Astrocyte of the hippocampus (primary cell): Measurements from ENCODE around the gene MLXIPL.
"Not testable (repeated sequence)": the region's sequence is repeated elsewhere in the genome, so short reads cannot be mapped to it uniquely, and the experiment has no call there.

Experiments
- DNase-seq: peaks from one replicate; pipeline ENCODE4 v3.0.0; 2011; ENCODE audit warnings: low read depth, low spot score

Gene MLXIPL

DNA sequence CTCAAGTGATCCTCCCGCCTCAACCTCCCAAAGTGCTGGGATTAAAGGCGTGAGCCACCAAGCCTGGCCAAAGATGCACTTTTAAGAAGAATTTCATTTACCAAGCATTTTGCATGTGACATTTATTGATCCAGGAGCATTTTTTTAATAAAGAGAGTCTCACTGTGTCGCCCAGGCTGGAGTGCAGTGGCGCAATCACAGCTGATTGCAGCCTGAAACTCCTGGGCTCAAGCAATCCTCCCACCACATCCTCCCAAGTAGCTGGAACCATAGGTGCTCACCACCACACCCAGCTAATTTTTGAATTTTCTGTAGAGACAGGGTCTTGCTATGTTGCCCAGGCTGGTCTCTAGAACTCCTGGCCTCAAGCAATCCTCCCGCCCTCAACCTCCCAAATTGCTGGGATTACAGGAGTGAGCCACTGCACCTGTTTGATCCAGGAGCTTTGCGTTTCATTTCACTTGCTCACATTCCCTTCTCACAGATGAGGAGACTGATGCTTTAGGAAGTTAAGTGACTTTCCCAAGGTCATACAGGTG is 41.6 kb downstream of the MLXIPL start:
- no peak for DNase-seq

DNA sequence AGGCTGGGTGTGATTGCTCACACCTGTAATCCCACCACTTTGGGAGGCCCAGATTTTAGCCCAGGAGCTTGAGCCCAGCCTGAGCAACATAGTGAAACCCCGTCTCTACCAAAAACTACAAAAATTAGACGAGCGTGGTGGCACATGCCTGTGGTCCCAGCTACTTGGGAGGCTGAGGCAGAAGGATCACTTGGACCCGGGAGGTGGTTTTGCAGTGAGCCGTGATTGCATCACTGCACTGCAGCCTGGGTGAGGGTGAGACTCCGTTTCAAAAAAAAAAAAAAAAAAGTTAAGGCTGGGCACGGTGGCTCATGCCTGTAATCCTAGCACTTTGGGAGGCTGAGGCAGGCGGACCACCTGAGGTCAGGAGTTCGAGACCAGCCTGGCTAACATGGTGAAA is 43.3 kb downstream of the MLXIPL start:
- not testable (repeated sequence) for DNase-seq

DNA sequence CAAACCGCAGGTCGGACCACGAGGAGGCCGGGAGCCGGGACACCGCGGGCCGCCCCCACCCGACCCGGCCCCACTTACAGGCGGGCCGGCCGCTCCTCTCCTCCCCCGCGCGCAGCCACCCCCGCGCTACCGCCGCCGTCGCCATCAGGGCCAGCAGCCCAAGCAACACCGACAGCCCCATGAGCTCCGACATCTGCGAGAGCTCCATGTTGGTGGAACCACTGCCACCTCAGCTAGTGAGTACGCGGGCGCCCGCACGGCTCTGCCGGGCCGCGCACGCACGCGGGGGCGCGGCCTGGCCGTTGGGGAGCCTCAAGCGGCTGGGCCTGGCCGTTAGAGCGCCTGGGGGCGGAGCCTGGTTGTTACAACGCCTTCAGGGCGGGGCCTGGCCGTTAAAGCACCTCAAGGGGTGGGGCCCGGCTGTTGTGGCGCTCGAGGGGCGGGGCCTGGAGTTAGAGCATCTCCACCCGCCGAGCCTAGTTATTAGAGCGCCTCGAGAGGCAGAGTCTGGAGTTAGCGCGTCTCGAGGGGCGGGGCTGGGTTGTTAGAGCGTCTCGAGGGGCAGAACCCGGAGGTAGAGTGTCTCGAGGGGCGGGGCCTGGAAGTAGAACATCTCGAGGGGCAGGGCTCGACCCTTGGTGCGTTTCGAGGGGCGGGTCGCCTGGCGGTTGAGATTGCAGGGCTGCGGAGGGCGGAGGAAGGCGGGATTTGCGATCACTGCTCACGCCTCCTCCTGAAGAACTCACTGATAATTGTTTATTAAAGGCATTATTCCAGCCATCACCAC is 45.8 kb downstream of the MLXIPL start, which contains the start of gene TBL2:
TBL2 (minus strand) TSS at position 238 of the 787 bp plus-strand sequence; CDS start at position 208, 30 bp downstream.
- DNase-seq = peak; percentile 100

DNA sequence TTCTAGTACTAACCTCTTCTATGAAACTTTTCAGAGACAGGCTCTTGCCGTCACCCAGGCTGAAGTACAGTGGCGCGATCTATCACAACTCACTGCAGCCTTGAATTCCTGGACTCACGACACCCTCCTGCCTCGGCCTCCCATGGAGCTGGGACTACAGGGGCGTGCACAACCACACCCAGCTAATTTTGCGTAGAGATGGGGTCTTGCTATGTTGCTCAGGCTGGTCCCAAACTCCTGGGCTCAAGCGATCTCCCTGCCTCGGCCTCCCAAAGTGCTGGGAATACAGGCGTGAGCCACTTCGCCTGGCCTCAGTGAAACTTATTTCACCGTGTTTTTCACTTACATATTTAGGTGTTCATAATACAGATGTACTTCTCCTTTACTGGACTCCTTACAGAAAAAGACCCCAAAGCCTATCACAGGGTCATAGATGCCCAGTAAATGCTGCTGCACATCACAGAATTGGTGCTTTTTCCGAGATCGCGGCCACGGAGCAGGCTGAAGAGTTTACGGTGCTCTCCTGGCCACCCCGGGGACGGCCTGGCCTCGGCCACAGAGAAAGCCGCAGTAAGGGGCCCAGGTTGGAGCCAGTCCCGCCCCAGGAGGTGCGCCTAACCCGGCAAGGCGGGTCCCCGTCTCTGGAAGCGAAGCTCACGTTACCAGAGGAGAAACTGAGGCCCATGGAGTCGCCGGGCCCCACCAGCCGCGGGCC is 46.5 kb downstream of the MLXIPL start:
- peak; percentile 28 for DNase-seq

DNA sequence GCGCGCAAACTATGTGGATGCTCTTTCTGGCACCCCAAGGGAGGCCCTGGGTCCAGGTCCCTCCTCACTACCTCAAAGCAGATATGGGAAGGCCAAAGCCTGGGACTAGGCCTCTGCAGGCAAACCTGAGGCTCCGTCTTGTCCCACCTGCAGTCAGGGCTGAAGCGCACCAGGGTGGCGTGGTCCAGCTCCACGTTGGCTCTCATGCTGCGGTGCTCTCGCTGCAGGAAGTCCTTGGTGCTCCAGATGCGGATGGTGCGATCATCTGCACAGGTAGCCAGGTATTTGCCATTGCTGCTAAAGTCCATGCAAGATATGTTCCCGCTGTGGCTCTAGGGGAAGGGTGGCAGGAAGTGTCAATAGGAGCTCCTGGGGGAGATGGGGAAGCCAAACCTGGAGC is 50.5 kb downstream of the MLXIPL start:
- no peak for DNase-seq

DNA sequence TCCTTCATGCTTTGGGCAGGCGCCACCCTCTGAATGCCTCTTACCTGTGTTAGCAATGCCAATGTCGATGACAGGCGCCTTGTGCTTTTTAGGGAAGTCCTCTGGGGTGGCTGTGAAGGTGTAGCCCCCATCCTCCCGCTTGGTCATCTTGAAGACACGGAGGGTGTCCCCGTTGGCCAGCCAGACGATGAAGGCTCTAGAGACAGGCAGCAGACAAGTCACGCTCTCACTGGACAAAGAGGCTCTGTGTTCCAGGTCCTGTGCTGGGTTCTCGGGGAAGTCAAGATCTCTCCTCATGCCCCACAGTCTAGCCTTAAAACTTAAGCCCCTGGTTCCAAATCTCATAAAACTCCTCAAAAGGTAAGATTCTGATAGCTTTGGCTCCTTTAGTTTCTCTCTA is 51.0 kb downstream of the MLXIPL start:
- no peak for DNase-seq

DNA sequence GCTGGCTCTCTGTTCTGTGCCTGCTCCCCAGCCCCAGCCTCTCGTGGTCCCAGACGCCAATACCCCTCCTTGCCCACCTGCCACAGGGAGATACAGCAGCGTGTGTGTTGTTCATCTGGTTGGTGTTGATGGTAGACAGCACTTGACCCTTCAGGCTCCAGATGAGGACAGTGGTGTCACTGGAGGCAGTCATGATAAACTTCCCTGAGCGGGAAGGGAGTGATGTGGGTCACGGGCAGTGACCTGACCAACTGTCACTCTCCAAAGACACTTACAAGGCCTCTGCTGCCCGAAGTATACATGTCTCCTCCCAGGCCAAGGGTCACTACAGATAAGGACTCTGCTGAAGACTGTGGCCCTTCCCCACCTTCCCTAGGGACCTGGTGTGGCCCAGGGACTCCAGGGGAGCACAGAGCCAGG is 51.5 kb downstream of the MLXIPL start:
- DNase-seq = no peak

DNA sequence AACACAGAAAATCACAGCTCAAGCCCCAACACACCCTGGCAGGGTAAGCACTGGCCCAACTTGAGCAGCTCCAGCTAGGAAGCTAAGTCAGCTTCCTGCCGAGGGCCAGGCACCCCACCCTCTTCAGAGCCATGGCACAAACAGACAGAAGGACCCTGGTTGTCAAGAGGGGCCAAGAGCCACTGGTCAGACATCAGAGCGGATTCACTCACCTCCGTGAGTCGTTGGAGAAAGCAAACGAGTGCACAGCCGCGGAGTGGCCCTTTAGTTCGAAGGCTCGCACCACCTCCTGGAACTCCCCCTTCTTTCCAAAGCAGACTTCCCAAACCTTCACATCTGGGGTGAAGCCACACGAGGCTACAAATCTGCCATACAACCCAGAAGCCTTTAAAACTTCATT is 53.3 kb downstream of the MLXIPL start:
- no peak for DNase-seq

DNA sequence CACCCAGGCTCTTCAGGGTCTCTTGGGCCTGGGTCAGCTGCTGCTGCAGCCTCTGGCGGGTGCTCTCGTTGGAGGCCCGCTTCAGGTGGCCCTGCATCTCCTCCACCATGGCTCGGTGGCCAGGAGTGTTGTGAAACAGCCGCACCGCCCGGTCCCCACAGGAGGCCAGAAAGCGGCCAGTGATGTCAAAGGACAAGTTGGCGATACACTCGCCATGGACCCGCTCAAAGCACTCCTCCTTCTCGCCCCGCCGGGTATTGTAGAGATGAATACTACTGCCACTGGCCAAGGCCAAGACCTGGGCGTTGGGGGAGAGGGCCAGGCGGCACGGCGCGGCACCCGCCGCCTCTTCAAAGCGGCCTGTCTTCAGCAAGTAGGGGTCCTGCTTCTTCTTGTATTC is 53.8 kb downstream of the MLXIPL start:
- DNase-seq = no peak

DNA sequence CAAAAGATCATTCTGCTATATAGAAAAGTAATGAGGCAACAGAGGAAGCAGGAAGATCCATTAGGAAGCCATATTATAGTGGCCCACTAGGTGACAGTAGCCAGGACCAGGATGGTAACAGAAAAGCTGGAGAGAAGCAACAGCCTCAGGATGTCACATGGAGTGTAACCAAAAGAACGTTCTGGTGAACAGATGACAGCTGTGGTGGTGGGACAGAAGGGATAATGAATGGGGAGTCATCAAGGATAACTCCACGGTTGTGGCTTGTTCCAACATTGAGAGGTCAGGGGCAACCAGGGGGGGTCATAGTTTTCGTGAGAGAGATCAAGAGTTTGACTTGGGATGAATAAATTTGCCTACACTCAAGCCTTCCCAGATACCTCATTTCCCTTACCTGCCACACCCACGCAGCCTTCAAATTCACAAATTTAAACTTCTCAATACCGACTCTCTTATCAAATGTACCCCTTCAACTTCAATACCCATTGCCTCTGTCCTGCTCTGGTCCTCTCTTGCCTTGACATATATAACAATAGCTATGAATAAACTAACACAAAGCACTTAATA is 55.2 kb downstream of the MLXIPL start:
- DNase-seq = no peak

DNA sequence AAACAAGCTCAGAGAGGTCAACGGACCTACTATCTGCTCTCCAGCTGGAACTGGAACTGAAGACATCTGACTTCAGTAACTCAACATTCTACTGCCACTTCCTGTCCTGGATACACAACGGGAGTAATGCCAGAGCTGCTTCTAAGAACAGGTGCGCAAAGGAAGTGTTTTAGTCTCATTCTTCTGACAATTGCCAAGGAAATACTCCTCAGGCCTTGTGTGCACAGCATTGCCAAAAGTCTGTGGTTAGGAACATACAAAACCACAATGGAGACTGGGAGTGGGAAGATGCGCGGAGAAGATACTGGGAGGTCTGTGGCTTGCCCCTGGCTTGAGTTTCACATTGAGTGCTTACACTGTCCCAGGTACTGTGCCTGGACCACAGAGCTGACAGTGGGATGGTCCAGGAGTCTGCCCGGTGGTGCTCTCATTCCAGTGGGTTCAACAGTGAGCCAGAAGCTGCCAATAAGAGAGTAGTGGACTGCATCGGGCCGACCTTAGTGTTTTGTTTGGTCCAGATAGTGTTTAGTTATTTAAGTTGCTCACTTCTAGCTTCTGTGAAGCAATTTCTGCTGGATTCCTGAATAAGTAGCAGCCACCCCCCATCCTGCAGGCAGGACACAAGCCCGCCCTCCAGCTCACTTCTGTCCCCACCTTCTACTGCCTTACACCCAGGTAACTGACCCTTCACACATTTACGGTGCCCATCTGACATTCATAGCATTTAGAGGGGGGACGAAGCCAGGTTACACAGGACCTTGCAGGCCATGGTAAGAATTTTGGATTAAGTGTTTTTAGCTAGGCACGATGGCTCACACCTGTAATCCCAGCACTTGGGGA is 56.3 kb downstream of the MLXIPL start:
- no peak for DNase-seq

DNA sequence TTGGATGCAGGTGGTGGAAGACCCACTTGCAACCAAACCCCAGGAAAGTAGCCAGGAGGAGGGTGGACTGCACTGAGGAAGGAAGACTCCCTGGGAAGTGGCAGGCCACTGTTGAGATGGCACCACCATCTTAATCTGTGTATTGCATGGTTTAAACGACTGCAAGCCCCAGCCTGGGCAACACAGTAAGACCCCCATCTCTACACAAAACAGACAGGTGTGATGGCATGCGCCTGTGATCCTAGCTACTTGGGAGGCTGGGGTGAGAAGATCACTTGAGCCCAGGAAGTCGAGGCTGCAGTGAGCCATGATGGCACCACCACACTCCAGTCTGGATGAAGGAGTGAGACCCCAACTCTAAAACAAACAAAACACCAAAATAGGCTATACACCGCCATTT is 57.2 kb downstream of the MLXIPL start:
- no peak for DNase-seq

DNA sequence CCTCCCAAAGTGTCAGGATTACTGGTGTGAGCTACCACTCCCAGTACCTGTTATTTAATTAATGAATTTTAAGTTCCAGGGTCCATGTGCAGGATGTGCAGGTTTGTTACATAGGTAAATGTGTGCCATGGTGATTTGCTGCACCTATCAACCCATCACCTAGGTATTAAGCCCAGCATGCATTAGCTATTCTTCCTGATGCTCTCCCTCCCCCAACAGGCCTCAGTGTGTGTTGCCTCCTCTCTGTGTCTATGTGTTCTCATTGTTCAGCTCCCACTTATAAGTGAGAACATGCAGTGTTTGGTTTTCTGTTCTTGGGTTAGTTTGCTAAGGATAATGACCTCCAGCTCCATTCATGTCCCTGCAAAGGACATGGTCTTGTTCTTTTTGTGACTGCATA is 57.9 kb downstream of the MLXIPL start:
- not testable (repeated sequence) for DNase-seq

DNA sequence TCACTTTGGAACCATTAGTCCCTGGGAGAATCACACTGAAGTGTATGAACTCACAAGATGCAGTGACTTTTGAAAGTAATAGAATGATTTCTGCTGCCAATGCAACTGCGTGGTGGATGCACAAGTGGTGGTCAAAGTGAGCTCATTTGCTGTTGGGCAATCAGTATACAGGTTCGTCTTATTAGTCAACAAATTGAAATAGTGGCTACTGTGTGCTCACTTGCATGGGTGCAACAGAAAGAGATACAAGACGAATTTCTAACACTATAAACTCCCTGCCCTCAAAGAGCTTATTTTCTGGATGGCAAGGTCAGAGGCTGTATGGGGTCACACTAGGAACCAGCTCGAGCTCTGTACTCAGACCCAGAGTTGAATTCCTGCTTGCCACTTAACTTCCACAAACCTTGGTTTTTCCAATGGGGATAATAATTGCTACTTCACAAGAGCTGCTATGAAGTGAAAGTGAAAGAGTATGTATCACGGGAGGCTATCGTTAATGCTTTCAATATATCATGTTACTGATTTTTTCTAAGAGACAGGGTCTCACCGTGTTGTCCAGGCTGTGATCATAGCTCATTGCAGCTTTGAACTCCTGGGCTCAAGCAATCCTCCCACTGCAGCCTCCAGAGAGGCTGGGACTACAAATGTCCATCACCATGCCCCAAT is 58.5 kb downstream of the MLXIPL start:
- no peak for DNase-seq

DNA sequence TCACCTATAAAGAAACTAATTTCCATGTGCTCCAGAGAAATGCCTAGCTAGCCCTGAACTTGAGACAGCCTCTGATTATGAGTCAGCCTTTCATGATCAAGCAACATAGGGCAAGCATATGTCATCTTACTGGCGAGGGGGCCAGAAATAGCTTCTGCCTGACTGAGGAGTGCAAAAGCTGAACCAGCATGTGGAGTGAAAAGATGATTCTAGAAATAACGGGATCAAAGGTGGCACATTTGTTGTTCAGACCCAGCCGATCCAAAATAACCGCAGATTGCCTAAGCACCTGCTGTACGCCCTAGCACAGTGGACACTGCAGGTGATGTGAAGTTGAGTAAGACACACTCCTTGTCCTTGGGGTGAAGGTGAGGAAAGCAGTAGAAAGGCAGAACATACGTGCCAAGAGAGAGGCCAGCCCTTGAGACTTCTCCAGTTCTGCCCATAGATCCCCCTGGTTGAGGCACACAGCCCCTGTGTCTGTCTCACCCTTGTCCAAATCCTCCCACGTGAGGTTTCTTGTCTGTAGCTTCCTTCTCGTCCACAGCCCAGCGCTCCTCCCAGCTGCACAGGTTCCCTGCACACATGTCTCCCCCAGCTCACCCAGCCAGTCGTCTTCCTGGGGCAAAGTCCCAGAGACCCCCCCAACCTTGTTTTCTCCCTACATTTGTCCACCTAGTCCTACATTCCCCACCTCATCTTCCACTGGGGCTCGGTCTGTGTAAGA is 64.0 kb downstream of the MLXIPL start:
- peak; percentile 76 for DNase-seq

DNA sequence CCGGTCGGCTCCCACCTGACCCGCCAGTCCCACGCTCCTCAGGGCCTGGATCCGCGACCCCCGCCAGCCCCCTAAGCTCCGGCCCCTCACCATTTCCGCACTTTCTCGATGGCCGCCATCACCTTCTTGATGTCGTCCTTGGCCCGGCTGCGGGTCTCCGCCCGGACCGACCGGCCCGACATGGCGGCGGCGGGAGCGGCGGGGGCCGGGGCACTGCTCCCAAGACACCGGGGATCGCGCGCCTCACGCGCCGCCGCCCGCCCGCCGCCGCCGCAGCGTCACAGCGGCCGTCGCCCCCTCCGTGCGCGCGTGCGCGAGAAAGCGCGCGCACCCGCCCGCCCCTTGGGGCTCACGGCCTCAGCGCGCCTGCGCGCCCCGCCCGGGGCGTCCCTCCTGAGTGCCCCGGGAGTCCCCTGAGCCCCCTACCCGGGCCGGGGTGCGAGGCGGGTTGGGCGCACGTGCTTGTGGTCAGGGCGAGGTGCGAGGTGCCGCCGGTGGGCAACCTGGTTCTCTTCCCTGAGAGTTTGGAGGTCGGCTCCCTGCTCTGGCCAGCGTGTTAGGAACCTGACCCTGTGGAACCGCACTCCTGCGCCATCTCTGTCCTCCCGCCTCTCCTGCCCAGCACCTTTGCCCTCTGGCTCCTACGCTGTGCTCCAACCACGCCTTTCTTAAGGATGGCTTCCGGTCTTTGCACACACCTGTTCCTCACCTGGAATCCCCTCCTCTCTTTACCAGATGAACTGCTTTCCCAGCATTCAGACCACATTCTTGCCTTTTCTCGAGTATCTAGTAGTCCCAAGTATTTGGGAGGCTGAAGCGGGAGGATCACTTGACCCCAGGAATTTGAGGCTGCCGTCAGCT is 66.7 kb downstream of the MLXIPL start, which contains the start of gene BCL7B:
BCL7B (minus strand) TSS at position 294 of the 861 bp plus-strand sequence; CDS start at position 182, 112 bp downstream.
- DNase-seq = peak; percentile 86

DNA sequence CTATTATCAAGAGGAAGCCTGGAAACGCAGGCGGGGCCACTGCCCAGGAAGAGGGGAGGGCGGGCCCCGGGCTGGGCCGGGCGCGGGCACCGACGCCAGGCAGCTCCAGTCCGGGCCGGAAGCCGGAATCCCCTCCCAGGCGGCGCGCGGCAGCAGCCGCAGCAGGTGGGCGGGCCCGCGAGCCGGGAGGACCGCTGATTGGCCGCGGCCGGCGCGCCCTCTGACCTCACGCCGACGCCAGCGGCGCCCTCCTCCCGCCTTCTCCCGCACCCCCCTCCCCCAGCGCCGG is 67.3 kb downstream of the MLXIPL start:
- peak; percentile 98 for DNase-seq

DNA sequence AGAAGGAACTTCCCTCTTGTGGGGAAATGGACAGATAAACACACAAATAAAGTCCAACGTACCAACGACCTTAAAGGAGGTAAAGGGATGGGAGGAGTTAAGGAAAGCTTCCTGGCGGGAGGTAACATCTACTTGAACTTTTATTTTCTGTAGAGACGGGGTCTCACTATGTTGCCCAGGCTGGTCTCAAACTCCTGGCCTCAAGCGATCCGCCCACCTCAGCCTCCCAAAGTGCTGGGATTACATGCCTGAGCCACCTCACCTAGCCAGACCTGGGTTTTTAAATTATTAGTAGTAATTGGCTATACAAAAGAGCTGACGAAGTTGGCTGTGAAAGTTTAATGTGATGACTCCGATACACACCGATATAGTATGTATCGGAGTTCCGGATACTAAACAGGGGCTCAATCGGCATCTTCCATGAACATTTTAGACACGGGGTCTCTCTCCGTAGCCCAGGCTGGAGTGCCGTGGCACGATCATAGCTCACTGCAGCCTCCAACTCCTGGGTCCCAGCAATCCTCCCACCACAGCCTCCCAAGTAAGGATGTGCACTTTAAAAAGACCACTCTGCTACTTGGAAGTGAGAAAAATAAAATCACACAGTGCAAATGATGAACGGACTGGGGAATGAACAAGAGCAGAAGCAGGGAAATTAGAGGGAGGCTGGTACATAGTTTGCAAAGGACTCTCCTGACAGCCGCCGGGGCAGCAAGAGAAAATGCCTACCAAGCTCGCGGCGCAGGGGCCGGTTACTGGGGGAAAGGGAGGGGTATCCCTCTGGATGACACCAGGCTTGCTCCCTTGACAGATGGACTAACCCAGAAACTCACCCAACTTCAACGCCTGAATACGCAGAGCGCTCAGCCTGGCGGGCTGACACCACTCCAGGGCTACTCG is 67.9 kb downstream of the MLXIPL start:
- DNase-seq = no peak
